Heart right ventricle (tissue), 16 donors: ENCODE measurements around the gene ALK. TPM values are rescaled to one million over a fixed set of nuclear protein-coding genes. Genes with fewer than 3 reads are reported as not detected.

ENCODE experiments used
- ATAC-seq, 8 donors: fragments of 200-7000 bp; cut with Tn5 transposase; one replicate each; pipeline ENCODE4 v1.9.1; 2020; ENCODE audit warnings: mild to moderate bottlenecking in 8 of 8, moderate library complexity in 8 of 8, moderate number of reproducible peaks in 1 of 8
- DNase-seq, 2 donors: peaks; one replicate each; pipeline ENCODE4 v3.0.0-alpha.2; 2020
- H3K27ac ChIP-seq, 10 donors: fragments of 200-600 bp; sonication (generic) in 2 of 10; one replicate each; pipeline versions ENCODE4 v1.5.0 to v1.8.0; 2020 to 2022; ENCODE audit warnings: mild to moderate bottlenecking in 3 of 10
- H3K27me3 ChIP-seq, 7 donors: fragments of 200-600 bp; one replicate each; pipeline ENCODE4 v1.8.0; 2021 to 2022; ENCODE audit warnings: mild to moderate bottlenecking in 2 of 7
- H3K36me3 ChIP-seq, 9 donors: fragments of 200-600 bp; sonication (generic) in 1 of 9; one replicate each; pipeline versions ENCODE4 v1.5.0 to v1.8.0; 2020 to 2022; ENCODE audit warnings: mild to moderate bottlenecking in 2 of 9
- H3K4me1 ChIP-seq, 9 donors: fragments of 200-600 bp; sonication (generic) in 1 of 9; one replicate each; pipeline versions ENCODE4 v1.5.0 to v1.8.0; 2020 to 2022; ENCODE audit warnings: mild to moderate bottlenecking in 4 of 9
- H3K4me3 ChIP-seq, 10 donors: fragments of 200-600 bp; sonication (generic) in 2 of 10; one replicate each; pipeline versions ENCODE4 v1.5.0 to v1.8.0; 2020 to 2022; ENCODE audit warnings: mild to moderate bottlenecking in 7 of 10, moderate library complexity in 2 of 10
- H3K9me3 ChIP-seq, 11 donors: fragments of 200-600 bp in 10 of 11; sonication (generic) in 2 of 11; one replicate each; pipeline versions ENCODE4 v1.5.0 to v1.8.0; 2013 to 2022; ENCODE audit warnings: mild to moderate bottlenecking in 2 of 11, control low read depth in 1 of 11, moderate library complexity in 1 of 11
- whole genome bisulfite sequencing, 2 donors: extraction: QIAGEN DNeasy Blood & Tissue Kit; methylation state at CpG; one replicate each; pipeline ENCODE4 v1.1.7; 2013; ENCODE audit warnings: inconsistent platforms in 1 of 2; 5-methylcytosine and 5-hydroxymethylcytosine counted together
- intact Hi-C, 10 donors: fragments of 100-400 bp; cut with DNase I; formaldehyde crosslinking; loops; one replicate each; pipeline versions ENCODE4 v1.11.1 to v1.14.2; 2022
- polyA plus RNA-seq, 2 donors: library from polyadenylated mRNA; stranded (reverse); fragments of 200-250 nt; gene quantifications; one replicate each; pipeline ENCODE4 v1.2.3, GENCODE V29; 2013
- total RNA-seq, 10 donors: library from RNA; stranded (reverse); fragmentation: NEBNext Ultra II Directional in 3 of 10; extraction: Animal tissue kit (Norgen Biotek cat#: 25700) in 3 of 10; gene quantifications; one replicate each; pipeline versions ENCODE4 v1.2.1 to v1.2.4, GENCODE V29; 2021 to 2023
- TF ChIP-seq, protein P1 (sequence below), 9 donors: fragments of 200-600 bp; sonication (generic) in 2 of 9; IDR thresholded peaks; one replicate each; pipeline versions ENCODE4 v1.5.0 to v1.8.0; 2021 to 2022; ENCODE audit warnings: antibody characterized with exemption in 9 of 9, mild to moderate bottlenecking in 5 of 9, moderate library complexity in 1 of 9
- donor health status: Arrhythmogenic right ventricular cardiomyopathy.
- donor health status: ischemic (EF 13 %, LVEDD 7.1; RV severe dilation, severe dysfunction).
- donor health status: healthy with polysubstance abuse.
- donor health status: DM: no; HTN: yes; CAD: no.
- donor health status: DM: no; HTN: no; CAD: no.
- donor health status: ischemic (EF 25% LVEDD 6.9; RV normal size, moderate dysfunction).
- donor health status: ischemic (EF 25% LVEDD 5.7; RV mildly dilated, moderate dysfunction).
- donor health status: healthy.
- donor health status: DM: yes; HTN: yes; CAD: no.
- donor health status: Ischemic cardiomyopathy.
- donor health status: ischemic (EF 35%, LVEDD 5.7; RV mildly dilated, moderate dysfunction).
- donor health status: nonischemic (EF 11% LVEDD 7.7; RV severe dilation, severe dysfunction).
- donor health status: DM: yes; HTN: yes; CAD: no.
- donor health status: PGD.
- donor health status: ischemic (EF 29% LVEDD 5.4; RV normal size, mild dysfunction).
- donor health status: nonischemic (EF 23%, LVEDD 6.1; RV moderate dilation, normal function).

Gene ALK
- total and polyA plus RNA-seq, 12 donors: 0.01 to 0.24 (median 0.08) TPM; not detected in 7

- WGBS, 2 donors: 83 to 89% methylated on average over 1 of the region's 1 CpG
- Histone ChIP-seq H3K9me3 (no peaks in the 10 kb centered on the region), H3K27me3 (peaks cover 0 to 12% (median 0%) of the 10 kb centered on the region in 7 donors), H3K27ac (no peak overlapping the region), H3K4me3 (no peak overlapping the region), H3K36me3 (no peaks in the 10 kb centered on the region), H3K4me1 (no peaks in the 10 kb centered on the region)
- no peak for ATAC-seq
- TF ChIP-seq, protein P1, sequence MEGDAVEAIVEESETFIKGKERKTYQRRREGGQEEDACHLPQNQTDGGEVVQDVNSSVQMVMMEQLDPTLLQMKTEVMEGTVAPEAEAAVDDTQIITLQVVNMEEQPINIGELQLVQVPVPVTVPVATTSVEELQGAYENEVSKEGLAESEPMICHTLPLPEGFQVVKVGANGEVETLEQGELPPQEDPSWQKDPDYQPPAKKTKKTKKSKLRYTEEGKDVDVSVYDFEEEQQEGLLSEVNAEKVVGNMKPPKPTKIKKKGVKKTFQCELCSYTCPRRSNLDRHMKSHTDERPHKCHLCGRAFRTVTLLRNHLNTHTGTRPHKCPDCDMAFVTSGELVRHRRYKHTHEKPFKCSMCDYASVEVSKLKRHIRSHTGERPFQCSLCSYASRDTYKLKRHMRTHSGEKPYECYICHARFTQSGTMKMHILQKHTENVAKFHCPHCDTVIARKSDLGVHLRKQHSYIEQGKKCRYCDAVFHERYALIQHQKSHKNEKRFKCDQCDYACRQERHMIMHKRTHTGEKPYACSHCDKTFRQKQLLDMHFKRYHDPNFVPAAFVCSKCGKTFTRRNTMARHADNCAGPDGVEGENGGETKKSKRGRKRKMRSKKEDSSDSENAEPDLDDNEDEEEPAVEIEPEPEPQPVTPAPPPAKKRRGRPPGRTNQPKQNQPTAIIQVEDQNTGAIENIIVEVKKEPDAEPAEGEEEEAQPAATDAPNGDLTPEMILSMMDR (IDR thresholded peaks at IDR 0.05): no peak
- intact Hi-C loops: no loop called here
- DNase-seq: no peak
Measured at GRCh38 chr2:29377788-29378187, 543.6 kb downstream of the ALK start.

GRCh38 chr2:29376541-29376940, 544.8 kb downstream of the ALK start:
- H3K4me1 ChIP-seq: no peaks in the 10 kb centered on the region
- no peaks in the 10 kb centered on the region for H3K36me3 ChIP-seq
- H3K27ac ChIP-seq: no peak overlapping the region
- H3K27me3 ChIP-seq: peaks cover 0 to 12% (median 0%) of the 10 kb centered on the region in 7 donors
- intact Hi-C loops: no loop called here
- WGBS, 2 donors: 72 to 75% methylated on average over 2 of the region's 2 CpGs
- H3K9me3 ChIP-seq: no peaks in the 10 kb centered on the region
- TF ChIP-seq, protein P1 (IDR thresholded peaks at IDR 0.05): no peak
- no peak for DNase-seq
- no peak overlapping the region for H3K4me3 ChIP-seq
- no peak for ATAC-seq

DNA sequence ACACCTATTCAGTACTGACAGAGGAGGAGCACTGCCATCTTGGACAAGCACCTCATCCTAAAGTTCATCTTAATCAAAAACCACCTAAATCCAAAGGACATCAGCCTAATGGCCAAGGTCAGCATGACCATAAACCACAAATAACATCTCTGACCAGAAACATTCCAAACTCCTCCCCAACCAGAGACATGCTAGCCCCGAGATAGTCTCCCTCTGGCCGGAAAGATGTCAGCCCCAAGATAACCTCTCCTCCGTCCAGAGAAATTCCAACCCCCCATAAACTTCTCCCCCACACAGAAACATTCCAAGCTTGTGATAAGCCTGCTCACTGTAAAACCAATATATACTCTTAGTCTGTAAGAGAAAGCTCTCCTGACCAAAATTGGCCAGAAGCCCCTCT, 545.5 kb downstream of the ALK start:
- no peak overlapping the region for H3K4me3 ChIP-seq
- DNase-seq (no peak), ATAC-seq (no peak)
- peaks cover 0 to 12% (median 0%) of the 10 kb centered on the region in 7 donors for H3K27me3 ChIP-seq
- TF ChIP-seq, protein P1 (IDR thresholded peaks at IDR 0.05): no peak
- no peak overlapping the region for H3K27ac ChIP-seq
- intact Hi-C loops: no loop called here
- WGBS, 2 donors: 45 to 60% methylated on average over 3 of the region's 3 CpGs
- H3K4me1 ChIP-seq: no peaks in the 10 kb centered on the region
- H3K36me3 ChIP-seq: no peaks in the 10 kb centered on the region
- no peaks in the 10 kb centered on the region for H3K9me3 ChIP-seq

- WGBS, 2 donors: 84 to 86% methylated on average over 5 of the region's 5 CpGs
- ATAC-seq (no peak), DNase-seq (no peak)
- Histone ChIP-seq H3K4me3 (no peak overlapping the region), H3K4me1 (no peaks in the 10 kb centered on the region), H3K27me3 (peaks cover 0 to 12% (median 0%) of the 10 kb centered on the region in 7 donors), H3K36me3 (no peaks in the 10 kb centered on the region), H3K27ac (no peak overlapping the region), H3K9me3 (no peaks in the 10 kb centered on the region)
- intact Hi-C loops: no loop called here
- TF ChIP-seq, protein P1 (IDR thresholded peaks at IDR 0.05): no peak
Measured at GRCh38 chr2:29374823-29375222, 546.6 kb downstream of the ALK start.
